PC-9 (cell line): ENCODE results near the gene ZNF214. TPM values are rescaled to one million over a fixed set of nuclear protein-coding genes. Genes with fewer than 3 reads are reported as not detected.

ENCODE experiments used
- BruUV-seq: library from RNA; stranded (reverse); fragments of 400-500 nt; replicated peaks from 2 replicates; lab custom pipeline; 2021; lab: Mats Ljungman, UMichigan
- CTCF ChIA-PET: fragments of 300-600 bp; sonication (Branson Sonifier 250); formaldehyde crosslinking; loops from one replicate; lab custom pipeline; 2022; ENCODE audit warnings: antibody characterized with exemption; lab: Charles Lee
- POLR2A ChIA-PET: fragments of 300-600 bp; sonication (Branson Sonifier 250); formaldehyde crosslinking; loops from one replicate; lab custom pipeline; 2022; ENCODE audit warnings: antibody characterized with exemption; ENCODE audit not compliant: unreplicated experiment; lab: Charles Lee
- DNase-seq, 2 experiments: peaks; one replicate each; pipeline versions ENCODE4 v3.0.0 to v3.0.0-alpha.2; 2015 to 2022; ENCODE audit warnings: mixed read lengths in 1 of 2
- H2AFZ ChIP-seq: fragments of 200-600 bp; sonication (generic); 2 replicates; pipeline ENCODE4 v1.8.1; 2017; ENCODE audit warnings: antibody characterized with exemption
- H3F3A ChIP-seq: fragments of 200-600 bp; sonication (generic); 2 replicates; pipeline ENCODE4 v1.8.1; 2017; ENCODE audit warnings: antibody characterized with exemption, mild to moderate bottlenecking, low read depth; ENCODE audit not compliant: insufficient read depth
- H3K27ac ChIP-seq: fragments of 200-600 bp; sonication (generic); 2 replicates; pipeline ENCODE4 v1.6.1; 2016; ENCODE audit warnings: mixed run types
- H3K27me3 ChIP-seq: fragments of 200-600 bp; sonication (generic); 2 replicates; pipeline ENCODE4 v1.6.1; 2016; ENCODE audit warnings: low read depth, mixed run types; ENCODE audit not compliant: insufficient read depth
- H3K36me3 ChIP-seq: fragments of 200-600 bp; sonication (generic); 2 replicates; pipeline ENCODE4 v1.6.1; 2016; ENCODE audit warnings: low read depth, mixed run types
- H3K4me1 ChIP-seq: fragments of 200-600 bp; sonication (generic); replicated peaks from 2 replicates; pipeline ENCODE4 v1.6.1; 2016; ENCODE audit warnings: mixed run types; ENCODE audit not compliant: insufficient read depth
- H3K4me2 ChIP-seq: fragments of 200-600 bp; sonication (generic); 2 replicates; pipeline ENCODE4 v1.6.1; 2017; ENCODE audit warnings: mixed run types
- H3K4me3 ChIP-seq: fragments of 200-600 bp; sonication (generic); 2 replicates; pipeline ENCODE4 v1.6.1; 2016; ENCODE audit warnings: mixed run types
- H3K79me2 ChIP-seq: fragments of 200-600 bp; sonication (generic); 2 replicates; pipeline ENCODE4 v1.6.1; 2017; ENCODE audit warnings: low read depth, mixed run types
- H3K9me2 ChIP-seq: fragments of 200-600 bp; sonication (generic); 2 replicates; pipeline ENCODE4 v1.8.1; 2017; ENCODE audit warnings: mild to moderate bottlenecking; ENCODE audit not compliant: insufficient read depth
- H3K9me3 ChIP-seq: fragments of 200-600 bp; sonication (generic); 2 replicates; pipeline ENCODE4 v1.8.1; 2016; ENCODE audit warnings: low read depth; ENCODE audit not compliant: insufficient read depth
- H4K20me1 ChIP-seq: fragments of 200-600 bp; sonication (generic); 2 replicates; pipeline ENCODE4 v1.8.1; 2017; ENCODE audit not compliant: insufficient read depth
- CTCF ChIP-seq: fragments of 200-600 bp; sonication (generic); conservative IDR thresholded peaks from 2 replicates; pipeline ENCODE4 v1.6.1; 2017; ENCODE audit warnings: mixed run types, antibody characterized with exemption, mild to moderate bottlenecking, moderate library complexity
- EZH2 ChIP-seq: fragments of 200-600 bp; sonication (generic); IDR thresholded peaks from 2 replicates; pipeline ENCODE4 v1.8.0; 2017; ENCODE audit warnings: antibody characterized with exemption, low read depth
- intact Hi-C: fragments of 100-400 bp; cut with micrococcal nuclease; formaldehyde crosslinking; loops from one replicate; pipeline ENCODE4 v1.10.0; 2022; ENCODE audit not compliant: unreplicated experiment
- total RNA-seq: library from RNA; stranded (reverse); gene quantifications from 2 replicates; pipeline ENCODE4 v1.2.3, GENCODE V29; 2021

The ZNF214 gene
- total RNA-seq, 1 experiment from 2014 or later, result 0.55 TPM

DNA sequence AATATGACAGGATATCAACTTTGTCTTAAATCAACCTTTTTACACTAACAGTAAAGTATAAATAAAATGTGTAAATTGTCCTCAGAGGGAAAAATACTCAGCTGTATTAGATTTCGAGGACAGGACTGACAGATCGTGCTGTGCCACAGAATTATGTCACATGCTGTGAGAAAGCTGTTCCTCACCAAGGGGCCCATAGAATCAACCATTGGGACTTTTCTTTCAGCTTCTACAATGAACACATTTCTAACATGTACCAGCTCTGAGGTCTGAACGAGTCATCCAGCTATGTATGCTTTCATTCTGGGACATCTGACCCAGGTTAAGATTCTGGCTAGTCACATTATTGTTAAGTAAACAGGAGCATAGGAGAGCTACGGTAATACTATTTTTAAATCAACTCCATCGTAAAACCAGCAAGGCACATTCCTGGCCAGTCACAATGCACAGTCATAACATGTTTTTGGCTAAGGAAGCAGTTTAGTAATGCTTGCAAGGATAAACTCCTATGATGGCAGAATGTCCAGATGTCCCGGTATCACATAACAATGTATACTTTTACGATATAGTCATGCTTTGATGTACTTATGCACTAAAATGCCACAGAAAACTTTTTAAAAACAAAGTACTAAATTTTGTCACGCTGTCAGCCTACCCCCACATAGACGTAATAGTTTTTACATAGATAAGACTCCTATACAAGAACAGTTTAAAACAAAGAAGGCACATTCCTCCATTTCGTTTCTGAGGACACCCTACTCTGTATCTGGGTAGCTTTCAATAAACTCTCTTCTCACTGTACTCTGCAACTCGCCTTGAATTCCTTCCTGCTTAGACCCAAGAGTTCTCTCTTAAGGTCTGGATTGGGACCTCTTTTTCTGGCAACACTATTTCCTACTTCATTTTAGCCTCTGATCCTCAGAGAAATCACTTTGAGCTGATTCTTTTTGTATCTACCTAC lies 27.4 kb downstream of the ZNF214 start:
- H3F3A ChIP-seq, result no peaks in the 10 kb centered on the region
- H2AFZ ChIP-seq, result no peak overlapping the region
- BruUV-seq, result no TSS peak
- no peak overlapping the region for H3K4me3 ChIP-seq
- intact Hi-C loops, result no loop called here
- ChIA-PET POLR2A (no interaction called here), CTCF (no interaction called here)
- H4K20me1 ChIP-seq, result no peaks in the 10 kb centered on the region
- H3K79me2 ChIP-seq, result no peaks in the 10 kb centered on the region
- H3K27ac ChIP-seq, result no peak overlapping the region
- no peaks in the 10 kb centered on the region for H3K9me3 ChIP-seq
- no peaks in the 10 kb centered on the region for H3K4me1 ChIP-seq
- TF ChIP-seq EZH2, result no peak
- TF ChIP-seq CTCF, result no peak
- no peaks in the 10 kb centered on the region for H3K9me2 ChIP-seq
- H3K4me2 ChIP-seq, result no peak overlapping the region
- no peaks in the 10 kb centered on the region for H3K27me3 ChIP-seq
- H3K36me3 ChIP-seq, result no peaks in the 10 kb centered on the region
- no peak for DNase-seq

DNA sequence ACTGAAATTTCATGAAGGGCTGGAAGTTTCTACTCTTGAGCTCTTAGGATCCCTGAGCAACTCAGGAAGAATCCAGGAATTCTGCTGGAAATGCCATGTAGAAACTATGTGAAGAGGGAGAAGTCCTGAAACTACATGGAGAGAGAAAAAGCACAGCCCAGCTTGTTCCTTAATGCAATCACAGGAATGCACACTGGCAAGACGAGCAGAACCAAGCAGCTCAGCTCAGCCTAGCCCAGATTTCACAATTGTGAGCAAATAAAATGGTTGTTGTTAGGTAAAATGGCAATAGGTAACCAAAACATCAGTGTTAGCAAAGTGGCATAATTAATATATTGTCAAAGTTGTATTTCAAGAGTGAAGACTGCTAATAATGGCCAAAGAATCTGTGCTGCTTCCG lies 28.1 kb downstream of the ZNF214 start:
- H3F3A ChIP-seq, result no peaks in the 10 kb centered on the region
- H3K4me1 ChIP-seq, result no peaks in the 10 kb centered on the region
- no peak overlapping the region for H3K4me2 ChIP-seq
- no TSS peak for BruUV-seq
- no peak overlapping the region for H3K4me3 ChIP-seq
- no peaks in the 10 kb centered on the region for H3K27me3 ChIP-seq
- H3K9me3 ChIP-seq, result no peaks in the 10 kb centered on the region
- no peak for DNase-seq
- TF ChIP-seq EZH2 (no peak), CTCF (no peak)
- no peak overlapping the region for H2AFZ ChIP-seq
- ChIA-PET POLR2A (no interaction called here), CTCF (no interaction called here)
- intact Hi-C loops, result no loop called here
- H3K9me2 ChIP-seq, result no peaks in the 10 kb centered on the region
- H3K79me2 ChIP-seq, result no peaks in the 10 kb centered on the region
- H3K36me3 ChIP-seq, result no peaks in the 10 kb centered on the region
- no peak overlapping the region for H3K27ac ChIP-seq
- H4K20me1 ChIP-seq, result no peaks in the 10 kb centered on the region

DNA sequence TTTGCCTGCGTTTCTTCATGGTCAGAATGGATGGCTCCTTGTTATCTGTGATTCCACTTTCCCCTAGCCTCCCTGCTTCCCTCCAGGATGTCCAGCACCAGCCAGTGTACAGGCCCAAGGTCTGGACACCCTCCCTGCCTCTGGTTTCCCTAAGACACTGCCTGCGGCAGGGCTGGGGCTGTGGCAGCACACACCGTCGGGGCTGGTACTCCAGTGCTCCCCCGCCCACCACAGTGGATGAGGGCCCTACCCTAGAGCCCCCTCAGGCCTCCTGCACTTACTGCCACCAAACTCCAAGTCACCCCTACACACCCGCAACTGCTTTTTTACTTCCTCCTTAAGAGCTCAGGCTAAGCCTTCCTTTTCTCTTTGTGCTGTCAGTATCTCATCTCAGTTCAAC lies 28.9 kb downstream of the ZNF214 start:
- DNase-seq, result no peak
- Histone ChIP-seq H4K20me1 (no peaks in the 10 kb centered on the region), H3K9me2 (no peaks in the 10 kb centered on the region), H3K36me3 (no peaks in the 10 kb centered on the region), H3K27me3 (no peaks in the 10 kb centered on the region), H3K4me3 (no peak overlapping the region), H3K79me2 (no peaks in the 10 kb centered on the region), H3K4me2 (no peak overlapping the region), H3K9me3 (no peaks in the 10 kb centered on the region), H3K4me1 (no peaks in the 10 kb centered on the region), H2AFZ (no peak overlapping the region), H3K27ac (no peak overlapping the region), H3F3A (no peaks in the 10 kb centered on the region)
- no peak for TF ChIP-seq CTCF
- no peak for TF ChIP-seq EZH2
- BruUV-seq, result no TSS peak
- intact Hi-C loops, result no loop called here
- CTCF ChIA-PET, result no interaction called here
- POLR2A ChIA-PET, result no interaction called here
